Fibroblast of villous mesenchyme (primary cell): ENCODE results near the gene GNA12. TPM values are rescaled to one million over a fixed set of nuclear protein-coding genes. Genes with fewer than 3 reads are reported as not detected.

Experiments used
- DNase-seq: peaks from one replicate; pipeline ENCODE4 v3.0.0-alpha.2; 2010; ENCODE audit warnings: low read depth
- H3K4me3 ChIP-seq: 2 replicates; pipeline ENCODE4 v1.5.1; 2011; ENCODE audit warnings: low read depth, mild to moderate bottlenecking, low read length
- CTCF ChIP-seq: IDR thresholded peaks from 2 replicates; pipeline ENCODE4 v1.5.1; 2012; ENCODE audit warnings: low read depth, mild to moderate bottlenecking, low read length; ENCODE audit not compliant: insufficient read depth
- total RNA-seq: library from RNA; depleted of rRNA; stranded (reverse); fragments of >200 nt; gene quantifications from 2 replicates; pipeline ENCODE4 v1.2.3, GENCODE V29; 2012

The GNA12 gene
- total RNA-seq, 1 donor, result 46.2 TPM

- H3K4me3 ChIP-seq, result no peak overlapping the region
- TF ChIP-seq CTCF, result no peak
- DNase-seq, result no peak
Measured at GRCh38 chr7:2761131-2761624, 82.9 kb downstream of the GNA12 start.

- no peak overlapping the region for H3K4me3 ChIP-seq
- TF ChIP-seq CTCF, result peak; percentile 54
- peak; percentile 75 for DNase-seq
Measured at GRCh38 chr7:2760098-2760889, 83.8 kb downstream of the GNA12 start.

- DNase-seq, result no peak
- H3K4me3 ChIP-seq, result no peak overlapping the region
- TF ChIP-seq CTCF, result no peak
Measured at GRCh38 chr7:2759736-2760097, 84.4 kb downstream of the GNA12 start.

GRCh38 chr7:2758673-2759616 is 85.2 kb downstream of the GNA12 start:
- peak overlapping the region; percentile 27 for H3K4me3 ChIP-seq
- no peak for DNase-seq
- TF ChIP-seq CTCF, result no peak

GRCh38 chr7:2757904-2758672 is 86.0 kb downstream of the GNA12 start:
- DNase-seq, result peak; percentile 99
- peak overlapping the region; percentile 27 for H3K4me3 ChIP-seq
- no peak for TF ChIP-seq CTCF

GRCh38 chr7:2757361-2757903 is 86.7 kb downstream of the GNA12 start:
- TF ChIP-seq CTCF, result no peak
- no peak overlapping the region for H3K4me3 ChIP-seq
- no peak for DNase-seq
